GM19328 (cell line): Measurements from ENCODE around the gene MAFB.
A peak's percentile ranks its signal among the peaks of the same experiment; 100 is the strongest.
"Not testable (repeated sequence)": the region's sequence is repeated elsewhere in the genome, so short reads cannot be mapped to it uniquely, and the experiment has no call there.

Source experiments
- ATAC-seq: cut with Tn5 transposase; IDR thresholded peaks from one replicate; pipeline ENCODE4 v1.9.1; 2021; ENCODE audit warnings: mild to moderate bottlenecking, moderate library complexity; ENCODE audit not compliant: unreplicated experiment

Gene MAFB

GRCh38 chr20:40689100-40689942 lies at the start of gene MAFB:
Gene MAFB (minus strand): TSS chr20:40689236. CDS start chr20:40688850, 386 bp downstream.
- peak; percentile 59 for ATAC-seq

GRCh38 chr20:40736468-40736867 lies 47.4 kb upstream of the MAFB start:
- ATAC-seq: not testable (repeated sequence)

- ATAC-seq: no peak
Observed at GRCh38 chr20:40728996-40729395, 40.0 kb upstream of the MAFB start.

- ATAC-seq: no peak
Observed at GRCh38 chr20:40728470-40728869, 39.4 kb upstream of the MAFB start.

- ATAC-seq: no peak
Observed at GRCh38 chr20:40727960-40728359, 38.9 kb upstream of the MAFB start.

- no peak for ATAC-seq
Observed at GRCh38 chr20:40726776-40727175, 37.7 kb upstream of the MAFB start.

GRCh38 chr20:40724566-40724965 lies 35.5 kb upstream of the MAFB start:
- no peak for ATAC-seq

GRCh38 chr20:40720826-40721225 lies 31.8 kb upstream of the MAFB start:
- ATAC-seq: no peak

GRCh38 chr20:40720099-40720498 lies 31.1 kb upstream of the MAFB start:
- no peak for ATAC-seq

GRCh38 chr20:40718982-40719729 lies 30.1 kb upstream of the MAFB start:
- no peak for ATAC-seq

DNA sequence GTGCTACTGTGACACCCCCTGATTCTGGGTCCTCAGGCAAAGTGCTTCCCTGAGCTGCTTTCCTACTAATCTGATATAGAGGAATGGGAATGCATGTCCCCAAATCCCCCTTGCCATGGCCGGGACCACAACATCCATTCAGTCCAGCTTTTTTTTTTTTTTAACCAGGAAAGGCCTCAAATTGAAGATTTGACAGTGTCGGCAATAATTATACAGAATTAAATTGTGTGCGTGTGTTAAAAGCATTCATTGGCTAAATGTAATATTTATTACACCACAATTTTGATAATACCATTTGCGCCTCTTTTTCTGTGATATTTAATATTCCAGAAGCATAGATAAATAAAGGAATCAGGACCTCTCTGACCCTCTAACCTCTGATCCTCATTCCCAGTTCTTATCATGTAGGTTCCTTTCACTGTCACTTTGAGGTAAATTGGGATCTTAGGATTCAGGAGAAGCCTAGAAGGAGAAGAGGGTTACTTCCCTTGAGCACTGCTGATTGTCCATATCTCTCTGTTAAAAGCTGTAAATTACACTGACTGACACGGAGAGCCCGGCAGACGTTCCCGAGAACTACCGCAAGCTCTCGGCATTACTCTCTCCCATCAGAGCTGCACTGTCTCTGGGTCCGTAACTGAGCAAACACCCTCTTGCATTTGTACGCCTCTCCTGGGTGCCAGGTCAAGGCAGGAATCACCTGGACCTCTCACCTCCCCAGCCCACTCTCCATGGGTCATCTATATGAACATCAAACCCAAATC lies 29.4 kb upstream of the MAFB start:
- no peak for ATAC-seq

DNA sequence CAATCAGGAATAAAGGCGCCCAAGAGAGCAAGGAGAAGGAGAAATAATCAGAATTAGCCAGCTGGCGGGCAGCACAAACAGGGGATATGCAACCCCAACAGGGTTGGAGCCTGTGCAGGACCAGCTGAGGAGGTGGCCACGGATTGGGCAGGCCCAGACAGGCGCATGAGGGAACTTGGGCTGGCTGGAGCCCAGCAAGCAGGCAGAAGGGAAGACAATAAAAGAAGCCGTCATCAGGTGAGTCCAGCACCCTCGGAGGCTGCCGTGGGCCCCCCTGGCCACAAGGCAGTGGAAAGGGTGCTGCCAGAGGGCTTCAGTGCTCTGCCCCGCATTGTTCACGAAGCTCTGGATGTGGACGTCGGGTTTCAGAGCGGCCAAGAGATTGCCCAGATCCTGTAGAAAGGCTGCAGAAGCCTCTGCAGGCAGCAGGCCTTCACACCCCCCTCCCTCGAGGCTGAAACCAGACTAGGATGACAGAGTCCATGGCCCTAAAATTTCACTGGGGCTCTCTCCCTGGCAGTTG lies 28.4 kb upstream of the MAFB start:
- no peak for ATAC-seq

- no peak for ATAC-seq
Observed at GRCh38 chr20:40715491-40715890, 26.5 kb upstream of the MAFB start.

GRCh38 chr20:40714916-40715315 lies 25.9 kb upstream of the MAFB start:
- no peak for ATAC-seq

DNA sequence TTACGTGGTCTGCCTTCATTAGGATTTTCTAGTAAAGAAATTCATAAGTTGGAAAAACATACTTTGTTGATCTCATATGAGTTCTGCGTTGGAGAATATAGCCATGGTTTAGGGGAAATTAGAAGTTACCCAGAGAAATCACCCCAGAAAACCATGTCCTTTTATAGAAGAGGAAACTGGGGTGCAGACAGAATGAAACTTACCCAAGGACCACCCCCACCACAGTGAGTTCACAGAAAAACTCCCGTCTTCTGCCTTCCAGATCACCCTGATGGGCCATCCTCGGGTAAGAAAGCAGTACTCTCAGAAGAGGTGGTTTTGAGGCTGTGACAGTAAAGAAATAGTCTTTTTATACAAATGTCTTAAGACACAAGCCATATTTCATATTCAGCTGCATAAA lies 25.1 kb upstream of the MAFB start:
- no peak for ATAC-seq

- ATAC-seq: no peak
Observed at GRCh38 chr20:40713508-40713907, 24.5 kb upstream of the MAFB start.

DNA sequence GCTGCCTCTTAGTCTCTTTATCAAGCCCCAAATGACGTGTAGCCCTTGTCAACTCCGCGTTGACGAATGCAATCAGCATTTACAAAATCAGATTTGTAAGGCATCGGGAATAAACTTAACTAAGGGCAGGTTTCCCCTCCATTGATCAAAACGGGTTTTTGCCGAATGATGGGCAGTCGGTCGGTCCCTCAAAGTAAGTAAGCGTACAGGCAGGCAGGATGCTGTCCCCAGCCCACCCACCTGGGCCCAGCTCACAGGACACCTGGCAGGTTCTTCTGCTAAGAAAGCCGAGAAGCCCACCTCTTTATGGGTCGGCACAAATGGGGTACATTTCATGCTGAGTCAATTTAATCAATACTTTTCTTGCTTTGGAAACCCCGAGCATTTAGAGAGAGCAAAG lies 22.0 kb upstream of the MAFB start:
- no peak for ATAC-seq

GRCh38 chr20:40710603-40711002 lies 21.6 kb upstream of the MAFB start:
- no peak for ATAC-seq

DNA sequence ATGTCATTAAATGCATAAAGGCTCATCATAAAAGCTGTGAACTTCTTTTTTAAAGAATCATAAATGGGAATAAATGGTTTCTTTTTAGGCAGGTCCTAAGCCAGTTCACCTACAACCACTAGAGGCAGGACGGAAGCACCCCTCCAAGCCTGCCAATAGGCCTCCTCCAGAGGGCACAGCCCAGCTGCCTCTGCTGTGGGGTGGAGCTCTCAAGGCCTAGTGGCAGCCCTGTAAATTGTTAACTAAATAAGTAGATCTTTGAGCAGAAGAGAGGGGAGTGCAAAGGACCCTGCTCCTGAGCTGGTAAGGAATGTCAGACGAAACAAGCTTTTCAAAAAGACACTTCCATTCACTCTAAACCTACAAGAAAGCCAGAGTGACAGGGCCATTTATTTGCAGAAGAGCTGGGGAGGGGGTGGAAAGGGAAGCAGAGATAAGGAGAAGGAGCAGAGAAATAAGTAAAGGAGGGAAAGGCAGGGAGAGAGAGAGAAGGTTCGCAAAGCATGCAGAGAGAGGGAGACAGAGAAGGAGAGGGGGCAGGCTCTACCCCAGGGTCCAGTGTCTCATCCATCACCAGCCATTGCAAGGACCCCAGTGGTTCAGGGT lies 18.0 kb upstream of the MAFB start:
- ATAC-seq: no peak

GRCh38 chr20:40705413-40705812 lies 16.4 kb upstream of the MAFB start:
- ATAC-seq: no peak

GRCh38 chr20:40704828-40705227 lies 15.8 kb upstream of the MAFB start:
- no peak for ATAC-seq
